Neural progenitor cell (in vitro differentiated cells): ENCODE measurements around the gene JAKMIP3.

Source experiments
- CTCF ChIP-seq: fragments of 200-600 bp; sonication (generic); IDR thresholded peaks from 2 replicates; pipeline ENCODE4 v1.5.1; 2017; ENCODE audit warnings: antibody characterized with exemption, mild to moderate bottlenecking
- EZH2phosphoT487 ChIP-seq: fragments of 200-600 bp; sonication (generic); IDR thresholded peaks from 2 replicates; pipeline ENCODE4 v1.6.1; 2017; ENCODE audit warnings: antibody characterized with exemption

GRCh38 chr10:132096863-132097478 lies 31.2 kb downstream of the JAKMIP3 start:
- TF ChIP-seq CTCF: no peak
- TF ChIP-seq EZH2phosphoT487: no peak
